Measurements from ENCODE around the gene HORMAD2. TPM values are rescaled to one million over a fixed set of nuclear protein-coding genes. Genes with fewer than 3 reads are reported as not detected.

Gene HORMAD2
- total and polyA plus RNA-seq, 4 donors: 0.02 to 0.46 TPM; not detected in 2

GRCh38 chr22:30226192-30226832, 146.0 kb downstream of the HORMAD2 start:
- H3K4me3 ChIP-seq: no peak overlapping the region
- H3K36me3 ChIP-seq (ENCODE audit: control insufficient read depth in 4 of 4, insufficient read depth in 4 of 4, low read length in 4 of 4): no peaks in the 10 kb centered on the region
- H3K9me3 ChIP-seq (ENCODE audit: control insufficient read depth in 4 of 4, insufficient read depth in 3 of 4, low read length in 3 of 4): no peaks in the 10 kb centered on the region
- peaks cover 0 to 7% (median 0%) of the 10 kb centered on the region in 3 donors for H3K27me3 ChIP-seq (ENCODE audit: control insufficient read depth in 3 of 3, insufficient read depth in 3 of 3, low read length in 2 of 3)
- no peak for ATAC-seq (ENCODE audit: insufficient read depth, low FRiP score)
- WGBS, 2 donors: 86 to 89% methylated on average over 11 of the region's 11 CpGs
- H3K4me1 ChIP-seq (ENCODE audit: control insufficient read depth in 5 of 5, insufficient read depth in 5 of 5, low read length in 5 of 5): peaks cover 0 to 9% (median 2%) of the 10 kb centered on the region in 5 donors
- no peak overlapping the region for H3K27ac ChIP-seq (ENCODE audit: low read depth in 1 of 2, low read length in 1 of 2)
- no peak for DNase-seq
- no peak overlapping the region for H3K9ac ChIP-seq (ENCODE audit: insufficient read depth in 1 of 2, low read length in 2 of 2)
- TF ChIP-seq CTCF (IDR thresholded peaks at IDR 0.05; ENCODE audit: control extremely low read depth, extremely low read depth): no peak

Other genes with a start within 250 kb of the HORMAD2 start
- 10 to 100 TPM; 38.6 to 61.6 TPM for gene ASCC2, start 242.2 kb upstream of the HORMAD2 start, total RNA-seq
- 10 to 100 TPM; 46.5 to 60.8 TPM for gene ASCC2, start 242.2 kb upstream of the HORMAD2 start, polyA plus RNA-seq
- gene MTMR3, start 197.3 kb upstream of the HORMAD2 start, total RNA-seq: 10 to 100 TPM; 50.8 to 86.0 TPM
- 10 to 100 TPM; 13.6 to 31.9 TPM for gene MTMR3, start 197.3 kb upstream of the HORMAD2 start, polyA plus RNA-seq
- 1 to 10 TPM in 1 of 2 donors, under 1 TPM in 1; 0.77 to 5.1 TPM for gene LIF, start 166.3 kb downstream of the HORMAD2 start, total RNA-seq
- gene LIF, start 166.3 kb downstream of the HORMAD2 start, polyA plus RNA-seq: 10 to 100 TPM in 1 of 2 donors, 1 to 10 TPM in 1; 5.1 to 26.1 TPM
- gene OSM, start 186.4 kb downstream of the HORMAD2 start, total RNA-seq: 1 to 10 TPM; 1.8 to 3.3 TPM
- 10 to 100 TPM in 1 of 2 donors, under 1 TPM in 1; 0.57 to 33.2 TPM for gene OSM, start 186.4 kb downstream of the HORMAD2 start, polyA plus RNA-seq
- gene CASTOR1, start 209.0 kb downstream of the HORMAD2 start, total RNA-seq: 10 to 100 TPM; 12.6 to 26.5 TPM
- gene CASTOR1, start 209.0 kb downstream of the HORMAD2 start, polyA plus RNA-seq: 10 to 100 TPM; 14.1 to 16.5 TPM
- 10 to 100 TPM; 25.9 to 36.4 TPM for gene TBC1D10A, start 246.5 kb downstream of the HORMAD2 start, total RNA-seq
- 10 to 100 TPM; 15.0 to 27.3 TPM for gene TBC1D10A, start 246.5 kb downstream of the HORMAD2 start, polyA plus RNA-seq